ENCODE data around the gene ZNF182.
"Not testable (repeated sequence)": the region's sequence is repeated elsewhere in the genome, so short reads cannot be mapped to it uniquely, and the experiment has no call there.

- not testable (repeated sequence) for TF ChIP-seq JUND (IDR thresholded peaks at IDR 0.05); CTCF (IDR thresholded peaks at IDR 0.05; ENCODE audit: low read depth, low read length, missing input control); SP1 (IDR thresholded peaks at IDR 0.05); TAF1 (conservative IDR thresholded peaks at IDR 0.05); RAD21 (IDR thresholded peaks at IDR 0.05); REST (IDR thresholded peaks at IDR 0.05); EGR1 (IDR thresholded peaks at IDR 0.05; ENCODE audit: low read depth in 2 of 2); GABPA (IDR thresholded peaks at IDR 0.05 in 1 of 2, conservative IDR thresholded peaks at IDR 0.05 in 1 of 2); NR2F2 (IDR thresholded peaks at IDR 0.05); YY1 (IDR thresholded peaks at IDR 0.05); RXRA (IDR thresholded peaks at IDR 0.05); ATF3 (IDR thresholded peaks at IDR 0.05)
- TF ChIP-seq, protein P1, sequence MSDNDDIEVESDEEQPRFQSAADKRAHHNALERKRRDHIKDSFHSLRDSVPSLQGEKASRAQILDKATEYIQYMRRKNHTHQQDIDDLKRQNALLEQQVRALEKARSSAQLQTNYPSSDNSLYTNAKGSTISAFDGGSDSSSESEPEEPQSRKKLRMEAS (IDR thresholded peaks at IDR 0.05) = not testable (repeated sequence)
Measured at GRCh38 chrX:47965526-47965925, 38.3 kb downstream of the ZNF182 start.
